Caco-2 (cell line): ENCODE measurements around the gene DENND2C. TPM values are rescaled to one million over a fixed set of nuclear protein-coding genes. Genes with fewer than 3 reads are reported as not detected.

Experiments used
- BruUV-seq: library from RNA; stranded (reverse); fragments of 400-500 nt; replicated peaks from 2 replicates; lab custom pipeline; 2021; lab: Mats Ljungman, UMichigan
- CTCF ChIA-PET: fragments of 300-600 bp; sonication (Branson Sonifier 250); formaldehyde crosslinking; loops from one replicate; lab custom pipeline; 2022; ENCODE audit warnings: antibody characterized with exemption; lab: Charles Lee
- POLR2A ChIA-PET: fragments of 300-600 bp; sonication (Branson Sonifier 250); formaldehyde crosslinking; loops from one replicate; lab custom pipeline; 2022; ENCODE audit warnings: antibody characterized with exemption; lab: Charles Lee
- DNase-seq, 2 experiments: peaks; one replicate each; pipeline versions ENCODE4 v3.0.0 to v3.0.0-alpha.2; 2020 to 2022
- H3K27me3 ChIP-seq: replicated peaks from 2 replicates; pipeline ENCODE4 v1.6.0; 2011; ENCODE audit warnings: low read length; ENCODE audit not compliant: control insufficient read depth, insufficient read depth
- H3K36me3 ChIP-seq: 2 replicates; pipeline ENCODE4 v1.5.1; 2011; ENCODE audit warnings: low read length; ENCODE audit not compliant: control insufficient read depth, insufficient read depth
- H3K4me1 ChIP-seq: fragments of 250-450 bp; sonication (Bioruptor Pico); 2 replicates; pipeline ENCODE4 v1.5.1; 2020; ENCODE audit warnings: mild to moderate bottlenecking
- H3K4me3 ChIP-seq: 2 replicates; pipeline ENCODE4 v1.5.1; 2011; ENCODE audit warnings: low read depth, mild to moderate bottlenecking, control low read depth, low read length
- H3K9me3 ChIP-seq: fragments of 250-450 bp; sonication (Bioruptor Pico); 2 replicates; pipeline ENCODE4 v1.5.1; 2020; ENCODE audit warnings: mild to moderate bottlenecking, moderate library complexity
- H3K27ac Mint-ChIP-seq: one replicate; pipeline ENCODE4 v1.8.0; 2022; ENCODE audit warnings: mixed read lengths; ENCODE audit not compliant: unreplicated experiment
- H3K27me3 Mint-ChIP-seq: one replicate; pipeline ENCODE4 v1.8.0; 2022; ENCODE audit warnings: mixed read lengths; ENCODE audit not compliant: insufficient read depth, unreplicated experiment
- H3K36me3 Mint-ChIP-seq: one replicate; pipeline ENCODE4 v1.8.0; 2022; ENCODE audit warnings: mild to moderate bottlenecking, mixed read lengths; ENCODE audit not compliant: insufficient read depth, unreplicated experiment
- H3K4me1 Mint-ChIP-seq: one replicate; pipeline ENCODE4 v1.8.0; 2022; ENCODE audit warnings: low read depth, mixed read lengths; ENCODE audit not compliant: unreplicated experiment
- H3K4me3 Mint-ChIP-seq: one replicate; pipeline ENCODE4 v1.8.0; 2022; ENCODE audit warnings: mild to moderate bottlenecking, moderate library complexity, mixed read lengths; ENCODE audit not compliant: unreplicated experiment
- H3K9me3 Mint-ChIP-seq: one replicate; pipeline ENCODE4 v1.8.0; 2022; ENCODE audit warnings: mixed read lengths; ENCODE audit not compliant: unreplicated experiment
- intact Hi-C: fragments of 100-400 bp; cut with micrococcal nuclease; formaldehyde crosslinking; loops from one replicate; pipeline ENCODE4 v1.10.0; 2022; ENCODE audit not compliant: unreplicated experiment
- total RNA-seq: library from RNA; stranded (reverse); gene quantifications from 2 replicates; pipeline ENCODE4 v1.2.3, GENCODE V29; 2022
- TF ChIP-seq, protein P1 (sequence below), 2 experiments: fragments of 200-600 bp in 1 of 2; IDR thresholded peaks; 1 replicate in 1 of 2; 2 replicates in 1 of 2; pipeline versions ENCODE4 v1.5.1 to v1.8.0; 2011 to 2022; ENCODE audit warnings: antibody characterized with exemption in 1 of 2, control low read depth in 1 of 2, inconsistent platforms in 1 of 2, low read depth in 1 of 2, low read length in 1 of 2, mild to moderate bottlenecking in 1 of 2, moderate library complexity in 1 of 2; ENCODE audit not compliant: insufficient read depth in 1 of 2, severe bottlenecking in 1 of 2, unreplicated experiment in 1 of 2

The DENND2C gene
- total RNA-seq, 1 experiment from 2014 or later = 1.1 TPM

DNA sequence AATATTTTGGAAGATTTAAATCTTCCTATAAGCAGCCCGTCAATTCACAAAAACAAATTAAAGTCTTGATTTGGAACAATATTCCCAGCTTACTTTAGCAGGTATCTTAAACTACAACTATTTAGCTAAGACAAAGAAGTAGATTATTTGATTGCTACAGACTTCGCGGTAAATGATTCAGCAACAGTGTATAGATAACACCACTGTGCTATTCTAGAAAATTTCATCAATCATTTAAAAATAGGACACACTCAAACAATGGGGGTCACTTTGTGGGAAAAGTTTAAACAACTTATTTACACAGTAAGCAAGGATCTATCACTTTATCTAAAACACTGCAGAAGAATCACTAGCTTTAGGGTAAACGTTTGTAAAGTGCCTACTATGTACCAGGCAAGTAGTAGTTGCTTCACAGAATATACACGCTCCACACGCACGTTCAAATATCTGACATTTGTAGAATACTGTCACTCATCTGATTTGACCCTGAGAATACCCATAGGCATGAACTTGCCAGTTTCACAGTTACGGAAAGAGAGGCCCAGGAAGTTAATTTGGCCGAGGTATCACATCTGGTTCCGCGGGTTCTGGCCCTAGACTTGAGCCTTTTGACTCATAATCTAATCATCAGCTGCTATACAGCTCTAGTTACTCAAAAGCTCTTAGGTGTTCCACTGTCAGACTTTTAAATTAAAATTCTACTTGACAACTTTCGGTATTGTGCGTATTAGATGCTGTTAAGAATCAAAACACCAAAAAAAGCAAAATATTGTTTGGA lies 876 bp downstream of the DENND2C start:
- Mint-ChIP-seq H3K27me3 (no peaks in the 10 kb centered on the region), H3K27ac (no peak overlapping the region), H3K4me3 (peak overlapping the region; percentile 81), H3K4me1 (peaks cover 21% of the 10 kb centered on the region), H3K36me3 (no peaks in the 10 kb centered on the region), H3K9me3 (no peaks in the 10 kb centered on the region)
- peak overlapping the region; percentile 76 for H3K4me3 ChIP-seq
- ChIA-PET POLR2A (no interaction called here), CTCF (interaction anchor here (1.0 kb wide), 1 partner anchor 9 kb away, joined by 3 read pairs; no protein-coding TSS in a partner anchor)
- no TSS peak for BruUV-seq
- no peaks in the 10 kb centered on the region for H3K9me3 ChIP-seq
- H3K36me3 ChIP-seq = no peaks in the 10 kb centered on the region
- TF ChIP-seq, protein P1, sequence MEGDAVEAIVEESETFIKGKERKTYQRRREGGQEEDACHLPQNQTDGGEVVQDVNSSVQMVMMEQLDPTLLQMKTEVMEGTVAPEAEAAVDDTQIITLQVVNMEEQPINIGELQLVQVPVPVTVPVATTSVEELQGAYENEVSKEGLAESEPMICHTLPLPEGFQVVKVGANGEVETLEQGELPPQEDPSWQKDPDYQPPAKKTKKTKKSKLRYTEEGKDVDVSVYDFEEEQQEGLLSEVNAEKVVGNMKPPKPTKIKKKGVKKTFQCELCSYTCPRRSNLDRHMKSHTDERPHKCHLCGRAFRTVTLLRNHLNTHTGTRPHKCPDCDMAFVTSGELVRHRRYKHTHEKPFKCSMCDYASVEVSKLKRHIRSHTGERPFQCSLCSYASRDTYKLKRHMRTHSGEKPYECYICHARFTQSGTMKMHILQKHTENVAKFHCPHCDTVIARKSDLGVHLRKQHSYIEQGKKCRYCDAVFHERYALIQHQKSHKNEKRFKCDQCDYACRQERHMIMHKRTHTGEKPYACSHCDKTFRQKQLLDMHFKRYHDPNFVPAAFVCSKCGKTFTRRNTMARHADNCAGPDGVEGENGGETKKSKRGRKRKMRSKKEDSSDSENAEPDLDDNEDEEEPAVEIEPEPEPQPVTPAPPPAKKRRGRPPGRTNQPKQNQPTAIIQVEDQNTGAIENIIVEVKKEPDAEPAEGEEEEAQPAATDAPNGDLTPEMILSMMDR (IDR thresholded peaks at IDR 0.05; ENCODE audit: insufficient read depth in 1 of 2, low read depth in 1 of 2, low read length in 1 of 2, severe bottlenecking in 1 of 2, unreplicated experiment in 1 of 2) = no peak
- no peaks in the 10 kb centered on the region for H3K4me1 ChIP-seq
- H3K27me3 ChIP-seq = no peaks in the 10 kb centered on the region
- intact Hi-C loops = no loop called here
- no peak for DNase-seq

DNA sequence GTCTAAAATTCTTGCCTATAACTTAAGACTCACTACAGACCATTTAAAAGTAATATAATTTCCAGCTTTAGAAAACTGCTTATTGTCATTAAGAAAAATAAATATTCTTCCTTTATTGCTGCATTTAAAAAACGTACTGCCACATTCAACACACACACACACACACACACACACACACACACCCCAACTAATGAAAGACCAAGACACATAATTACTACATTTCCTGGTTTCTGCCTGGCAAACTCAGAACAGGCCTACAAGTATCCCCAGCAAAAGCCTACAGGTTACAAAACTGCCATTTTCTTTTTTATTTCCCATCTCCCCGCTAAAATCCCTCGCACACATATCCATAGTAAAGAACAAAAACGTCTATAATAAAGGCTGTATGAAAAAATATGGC lies 1.5 kb downstream of the DENND2C start:
- H3K4me1 Mint-ChIP-seq = peaks cover 21% of the 10 kb centered on the region
- intact Hi-C loops = no loop called here
- CTCF ChIA-PET = no interaction called here
- POLR2A ChIA-PET = interaction anchor here (0.6 kb wide), 1 partner anchor 1587 kb away, joined by 3 read pairs; no protein-coding TSS in a partner anchor
- TF ChIP-seq, protein P1 (IDR thresholded peaks at IDR 0.05; ENCODE audit: insufficient read depth in 1 of 2, low read depth in 1 of 2, low read length in 1 of 2, severe bottlenecking in 1 of 2, unreplicated experiment in 1 of 2) = no peak
- no peak overlapping the region for H3K4me3 Mint-ChIP-seq
- Histone ChIP-seq H3K4me3 (no peak overlapping the region), H3K4me1 (no peaks in the 10 kb centered on the region), H3K9me3 (no peaks in the 10 kb centered on the region), H3K36me3 (no peaks in the 10 kb centered on the region), H3K27me3 (no peaks in the 10 kb centered on the region)
- no peak for DNase-seq
- no peaks in the 10 kb centered on the region for H3K9me3 Mint-ChIP-seq
- no peaks in the 10 kb centered on the region for H3K36me3 Mint-ChIP-seq
- no TSS peak for BruUV-seq
- no peak overlapping the region for H3K27ac Mint-ChIP-seq
- no peaks in the 10 kb centered on the region for H3K27me3 Mint-ChIP-seq

DNA sequence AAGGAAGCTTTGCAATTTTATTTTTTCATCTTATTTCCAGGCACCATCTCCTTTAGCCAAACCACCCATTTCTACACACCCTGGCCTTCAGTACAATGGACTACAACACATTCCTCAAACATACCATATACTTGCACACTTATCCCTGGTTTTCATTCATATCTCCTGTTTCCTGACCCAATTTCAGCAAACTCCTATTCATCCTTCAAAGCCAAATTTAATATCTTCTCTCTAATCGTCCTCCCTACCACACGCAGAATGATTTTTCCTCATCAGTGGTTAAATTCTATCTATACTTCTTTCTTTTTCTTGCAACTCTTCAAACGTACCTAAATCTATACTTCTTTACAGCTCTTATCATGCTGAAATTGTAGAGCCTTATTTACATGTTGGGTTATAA lies 2.9 kb downstream of the DENND2C start:
- intact Hi-C loops = no loop called here
- H3K4me3 ChIP-seq = no peak overlapping the region
- no peaks in the 10 kb centered on the region for H3K36me3 ChIP-seq
- TF ChIP-seq, protein P1 (IDR thresholded peaks at IDR 0.05; ENCODE audit: insufficient read depth in 1 of 2, low read depth in 1 of 2, low read length in 1 of 2, severe bottlenecking in 1 of 2, unreplicated experiment in 1 of 2) = no peak
- Mint-ChIP-seq H3K4me3 (no peak overlapping the region), H3K9me3 (no peaks in the 10 kb centered on the region), H3K36me3 (no peaks in the 10 kb centered on the region), H3K27ac (no peak overlapping the region), H3K4me1 (peaks cover 21% of the 10 kb centered on the region), H3K27me3 (no peaks in the 10 kb centered on the region)
- BruUV-seq = no TSS peak
- H3K27me3 ChIP-seq = no peaks in the 10 kb centered on the region
- ChIA-PET POLR2A (no interaction called here), CTCF (no interaction called here)
- no peak for DNase-seq
- no peaks in the 10 kb centered on the region for H3K9me3 ChIP-seq
- no peaks in the 10 kb centered on the region for H3K4me1 ChIP-seq
